ENCODE measurements around the gene WDR46.

Gene WDR46

DNA sequence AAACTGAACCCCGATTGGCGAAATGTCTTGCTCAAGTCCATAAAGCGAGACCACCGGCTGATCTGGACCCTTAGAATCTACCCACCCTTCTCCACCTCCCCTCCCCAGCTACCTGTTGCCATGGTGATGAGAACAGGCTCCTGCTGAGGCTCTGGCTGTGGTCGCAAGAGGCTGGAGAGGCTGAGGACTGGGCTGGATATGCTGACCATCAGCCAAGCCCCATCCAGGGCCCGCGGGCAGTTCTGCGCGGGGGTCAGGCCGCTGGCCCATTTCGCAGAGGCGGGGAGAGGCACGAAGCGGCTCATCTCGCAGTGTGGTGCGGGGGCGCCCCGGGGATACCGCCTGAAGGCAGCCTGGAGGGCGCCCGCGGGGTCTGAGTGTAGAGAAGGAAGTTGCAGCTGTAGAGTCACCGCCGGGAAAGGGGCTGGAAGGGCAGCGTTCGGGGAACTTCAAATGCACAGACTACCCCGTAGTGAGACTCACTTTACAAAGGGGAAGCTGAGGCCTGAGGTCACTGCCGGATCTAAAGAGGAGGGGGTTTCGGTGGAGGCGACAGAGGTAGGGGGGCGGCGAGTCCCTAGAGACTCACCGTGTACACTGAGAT, 24.2 kb upstream of the WDR46 start:
- peak; percentile 21 for DNase-seq

DNA sequence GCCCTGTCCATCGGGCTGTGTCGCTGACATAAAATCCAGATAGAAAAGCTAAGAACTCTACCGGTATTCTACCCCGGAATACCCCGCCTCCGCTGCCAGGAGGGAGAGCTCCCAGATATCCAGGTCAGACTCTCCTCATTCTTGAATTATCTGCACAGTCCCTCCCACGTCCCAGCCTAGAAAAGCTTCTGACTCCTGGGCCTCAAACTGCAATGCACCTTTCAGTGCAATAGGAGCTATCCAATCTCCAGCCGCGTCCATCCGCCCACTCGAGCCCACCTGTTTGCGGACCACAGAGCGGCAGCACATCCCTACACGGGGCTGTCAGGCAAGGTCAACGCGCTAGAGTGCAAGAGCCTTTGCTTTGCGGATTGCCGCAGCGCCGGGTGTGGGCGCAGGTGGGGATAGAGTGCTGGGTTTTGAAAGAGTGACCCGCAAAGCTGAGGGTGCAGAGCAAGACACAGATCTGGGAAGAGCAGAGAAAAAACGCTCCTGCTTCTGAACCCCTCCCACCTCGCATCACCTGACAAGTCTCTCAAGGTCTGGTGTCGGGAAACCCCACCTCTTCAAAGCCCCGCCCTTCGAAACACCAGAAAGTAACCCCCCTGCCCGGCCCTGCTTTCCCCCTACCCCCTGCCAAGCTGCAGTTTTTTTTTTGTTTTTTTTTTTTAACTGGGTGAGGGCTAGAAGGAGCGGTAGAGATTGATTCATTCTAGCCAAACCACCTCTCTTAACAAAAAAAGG, 23.5 kb upstream of the WDR46 start:
- DNase-seq = peak; percentile 94

DNA sequence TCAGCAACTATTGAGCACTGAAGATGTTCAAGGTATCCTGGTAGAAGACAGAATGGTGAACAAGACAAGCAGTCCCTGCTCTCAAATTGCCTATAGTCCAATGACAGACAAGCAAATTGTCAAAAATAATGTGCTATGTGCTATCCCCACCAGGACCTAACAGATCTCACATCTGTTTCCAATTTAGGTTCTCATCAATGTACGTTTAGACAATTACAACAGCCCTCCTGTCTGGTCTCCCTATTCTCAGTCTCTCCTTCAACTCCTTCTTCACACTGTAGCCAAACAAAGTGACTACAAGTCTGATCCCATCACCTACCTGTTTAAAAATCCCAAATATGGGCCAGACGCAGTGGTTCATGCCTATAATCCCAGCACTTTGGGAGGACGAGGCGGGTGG, 17.3 kb upstream of the WDR46 start:
- no peak for DNase-seq

DNA sequence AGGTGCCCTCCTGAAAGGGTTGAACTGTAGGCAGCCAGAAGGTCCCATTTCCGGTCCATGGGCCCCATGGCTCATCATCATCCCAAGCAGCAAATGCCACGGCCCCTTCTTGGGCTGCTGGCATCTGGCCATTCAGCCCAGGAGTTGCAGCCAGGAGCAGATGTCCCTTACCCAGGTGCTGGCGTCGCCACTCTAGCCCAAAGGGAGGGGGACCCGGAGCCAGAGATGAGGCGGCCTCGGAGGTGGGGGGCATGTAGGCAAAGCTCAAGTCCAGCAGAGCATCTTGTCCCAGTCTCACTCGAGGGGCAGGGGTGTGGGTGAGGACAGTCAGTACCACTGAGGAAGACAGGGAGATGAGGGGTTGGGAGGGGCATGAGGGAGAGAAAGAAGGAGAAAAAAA, 16.0 kb upstream of the WDR46 start:
- peak; percentile 34 for DNase-seq

DNA sequence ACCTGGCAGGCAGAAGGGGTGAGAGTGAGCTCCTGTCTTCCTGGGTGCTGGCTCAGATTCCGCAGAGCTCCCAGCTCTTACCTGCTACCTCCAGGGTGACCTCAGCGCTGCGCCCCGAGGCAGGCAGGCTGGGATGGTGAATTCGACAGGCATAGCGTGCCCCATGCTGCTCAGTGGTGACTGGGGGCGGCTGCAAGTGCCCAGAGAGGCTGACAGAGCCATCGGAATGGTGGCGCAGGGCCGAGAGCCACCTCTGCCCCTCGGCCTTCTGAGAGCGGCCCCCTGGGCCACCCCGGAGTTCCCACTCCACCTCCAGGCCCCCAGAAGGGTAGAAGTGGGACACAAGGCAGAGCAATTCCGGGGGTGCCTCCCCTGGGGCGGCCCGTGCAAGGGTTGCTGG, 15.2 kb upstream of the WDR46 start:
- no peak for DNase-seq

DNA sequence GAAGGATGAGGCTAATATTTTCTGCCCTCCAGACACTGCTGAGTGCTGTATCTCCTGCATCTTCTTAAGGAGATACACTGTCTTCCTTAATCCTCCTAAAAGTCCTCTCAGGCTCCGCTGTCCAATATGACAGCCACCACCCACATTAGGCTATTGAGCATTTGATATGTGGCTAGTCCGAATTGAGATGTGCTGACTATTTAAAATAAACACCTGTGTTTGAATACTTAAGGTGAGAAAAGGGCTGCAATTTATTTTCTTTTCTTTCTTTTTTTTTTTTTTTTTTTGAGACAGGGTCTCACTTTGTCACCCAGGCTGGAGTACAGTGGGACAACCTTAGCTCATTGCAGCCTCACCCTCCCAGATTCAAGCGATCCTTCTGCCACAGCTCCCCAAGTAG, 12.8 kb upstream of the WDR46 start:
- no peak for DNase-seq

DNA sequence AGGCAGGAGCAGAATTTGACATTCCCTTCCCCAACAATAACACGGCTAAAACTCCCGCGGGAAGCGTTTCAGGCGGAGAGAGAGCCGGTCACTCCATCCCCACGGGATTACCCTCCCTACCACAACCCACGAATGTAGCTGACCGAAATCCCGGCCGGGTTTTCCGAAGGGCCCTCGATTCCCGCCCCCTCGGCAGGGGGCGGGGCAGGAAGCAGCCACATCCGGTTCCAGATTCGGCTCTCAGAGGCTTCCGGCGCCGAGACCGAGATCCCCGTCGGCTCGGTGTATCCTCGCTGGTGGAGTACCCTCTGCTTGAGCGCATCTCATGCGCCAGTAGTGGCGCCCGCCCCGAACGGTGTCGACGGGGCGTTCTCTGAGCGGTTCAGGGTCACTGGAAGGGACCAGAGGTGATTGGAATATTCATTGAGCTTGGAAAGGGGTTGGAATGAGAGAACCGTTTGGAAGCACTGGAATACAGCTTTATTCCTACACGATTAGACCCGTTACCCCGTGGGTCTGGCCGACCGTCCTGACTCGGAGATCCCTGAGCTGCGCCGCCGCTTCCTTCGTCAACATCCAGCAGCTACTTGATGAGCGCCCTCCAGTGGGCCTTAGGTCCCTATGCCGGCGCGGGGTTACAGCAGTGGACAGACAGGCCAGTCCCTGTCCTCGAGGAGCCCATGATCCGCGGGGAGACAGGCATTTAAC, 10.4 kb upstream of the WDR46 start:
- peak; percentile 90 for DNase-seq

DNA sequence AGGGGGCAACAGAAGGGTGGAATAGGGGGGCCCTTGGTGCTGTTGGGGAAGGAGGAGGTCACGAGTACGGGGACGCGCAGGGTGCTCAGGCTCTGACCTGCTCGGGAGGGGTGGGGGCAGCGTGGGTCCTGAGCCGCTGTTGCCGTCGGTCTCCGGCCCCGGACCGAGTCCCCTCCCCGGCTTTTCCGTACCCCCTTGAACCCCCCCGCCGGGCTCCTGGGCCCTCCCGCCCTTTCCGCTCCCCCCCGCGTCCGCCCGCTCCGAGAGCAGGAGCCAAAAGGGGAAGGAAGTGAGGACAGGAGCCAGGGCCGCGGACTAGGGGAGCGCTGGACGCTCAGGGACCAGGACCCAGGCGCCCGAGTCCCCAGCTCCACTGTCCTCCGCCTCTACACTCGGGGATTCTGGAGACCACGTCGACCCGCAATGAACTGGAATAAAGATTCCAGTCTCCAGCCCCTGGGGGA, 9.8 kb upstream of the WDR46 start, which contains the start of gene RGL2:
TSS of gene RGL2 (minus strand) at position 170 of the 464 bp plus-strand sequence. CDS start 332 bp downstream, outside the sequence.
- DNase-seq = peak; percentile 59

DNA sequence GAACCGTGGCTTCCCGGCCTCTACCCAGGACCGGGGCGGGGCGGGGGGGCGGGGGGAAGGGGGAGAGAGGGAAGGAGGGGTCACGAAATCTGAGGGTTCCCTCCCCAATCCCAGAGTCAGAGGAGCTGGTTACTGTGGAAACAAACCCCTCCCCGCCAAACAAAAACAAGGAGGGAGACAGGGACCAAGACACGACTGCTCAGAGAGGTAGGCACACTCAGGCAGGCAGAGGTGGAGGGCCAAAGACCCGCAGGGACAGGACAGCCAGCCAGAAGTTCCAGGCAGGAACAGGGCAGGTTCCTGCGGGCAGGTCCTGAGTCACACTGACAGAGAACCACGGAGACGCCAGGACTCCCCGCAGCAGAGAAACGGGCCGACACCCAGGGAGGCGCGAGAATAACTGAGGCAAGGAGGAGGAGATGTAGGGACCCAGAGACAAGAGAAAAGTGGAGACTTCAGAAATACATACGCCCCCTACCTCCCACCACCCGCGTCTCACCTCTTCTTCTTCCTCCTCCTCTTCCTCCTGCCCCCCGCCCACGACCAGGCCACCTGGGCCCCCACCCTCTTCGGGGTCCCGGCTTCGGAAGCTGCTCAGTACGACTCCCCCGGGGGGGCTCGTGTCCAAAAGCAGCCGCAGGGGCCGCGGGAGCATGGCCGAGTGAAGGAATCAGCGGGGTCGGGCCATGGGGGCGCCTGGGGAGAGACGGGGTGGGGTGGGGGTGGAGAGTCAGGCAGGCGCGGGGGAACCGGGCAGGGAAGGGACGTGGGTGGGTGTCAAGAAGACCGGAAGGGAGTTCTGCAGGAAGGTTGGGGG, 9.1 kb upstream of the WDR46 start:
- peak; percentile 13 for DNase-seq

DNA sequence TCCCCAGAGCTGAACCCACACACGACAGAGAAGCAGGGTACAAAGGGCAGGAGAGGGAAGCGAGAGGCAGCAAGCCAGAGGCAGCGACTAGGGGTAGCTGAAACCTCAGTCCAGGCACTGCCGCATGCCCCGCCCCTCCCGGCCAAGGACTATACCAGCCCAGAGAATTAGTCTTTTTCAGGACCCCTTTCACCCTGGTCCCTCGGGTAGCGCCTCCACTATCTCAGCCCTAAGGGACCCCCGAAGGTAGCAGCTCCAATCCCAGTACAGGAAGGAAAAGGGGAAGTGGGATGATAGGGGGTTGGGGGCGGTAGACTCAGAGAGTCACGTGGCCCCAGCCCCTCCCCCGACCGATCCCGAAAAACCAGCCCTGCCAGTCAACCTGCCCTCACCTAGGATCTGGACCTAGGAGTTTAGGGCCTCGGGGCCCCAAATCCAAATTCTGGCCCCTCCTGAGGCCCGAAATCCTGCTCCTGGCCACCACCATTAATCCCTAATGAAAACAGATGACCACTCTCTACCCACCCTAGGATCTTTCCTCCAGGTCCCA, 8.4 kb upstream of the WDR46 start:
- DNase-seq = no peak

DNA sequence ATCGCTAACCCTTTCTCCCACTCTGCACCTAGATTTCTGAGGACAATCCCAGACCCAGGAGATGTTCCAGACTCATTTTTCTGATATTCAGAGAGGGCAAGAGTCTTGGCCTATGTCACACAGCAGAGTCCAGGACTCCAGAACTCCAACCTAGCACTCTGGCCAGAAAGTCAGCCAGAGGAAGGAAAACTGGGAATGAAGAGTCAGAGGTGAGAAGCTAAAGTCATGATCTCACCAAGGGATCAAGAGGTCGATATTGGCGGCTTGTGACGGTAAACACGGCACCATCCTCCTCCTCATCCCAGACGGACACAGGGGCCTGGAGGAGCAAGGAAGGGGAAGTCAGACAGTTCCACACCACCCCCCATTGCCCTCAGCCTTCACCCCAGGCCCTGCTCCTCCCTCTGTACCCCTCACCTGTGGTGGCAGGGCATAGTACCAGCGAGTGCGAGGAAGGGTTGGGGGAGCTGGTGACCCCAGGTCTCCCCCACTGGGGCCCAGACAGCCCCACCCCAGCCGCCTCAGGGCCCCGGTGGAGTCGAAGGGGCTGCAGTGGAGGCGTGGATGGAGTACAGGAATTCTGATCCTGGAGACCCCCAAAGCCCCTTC, 7.9 kb upstream of the WDR46 start:
- DNase-seq = no peak

DNA sequence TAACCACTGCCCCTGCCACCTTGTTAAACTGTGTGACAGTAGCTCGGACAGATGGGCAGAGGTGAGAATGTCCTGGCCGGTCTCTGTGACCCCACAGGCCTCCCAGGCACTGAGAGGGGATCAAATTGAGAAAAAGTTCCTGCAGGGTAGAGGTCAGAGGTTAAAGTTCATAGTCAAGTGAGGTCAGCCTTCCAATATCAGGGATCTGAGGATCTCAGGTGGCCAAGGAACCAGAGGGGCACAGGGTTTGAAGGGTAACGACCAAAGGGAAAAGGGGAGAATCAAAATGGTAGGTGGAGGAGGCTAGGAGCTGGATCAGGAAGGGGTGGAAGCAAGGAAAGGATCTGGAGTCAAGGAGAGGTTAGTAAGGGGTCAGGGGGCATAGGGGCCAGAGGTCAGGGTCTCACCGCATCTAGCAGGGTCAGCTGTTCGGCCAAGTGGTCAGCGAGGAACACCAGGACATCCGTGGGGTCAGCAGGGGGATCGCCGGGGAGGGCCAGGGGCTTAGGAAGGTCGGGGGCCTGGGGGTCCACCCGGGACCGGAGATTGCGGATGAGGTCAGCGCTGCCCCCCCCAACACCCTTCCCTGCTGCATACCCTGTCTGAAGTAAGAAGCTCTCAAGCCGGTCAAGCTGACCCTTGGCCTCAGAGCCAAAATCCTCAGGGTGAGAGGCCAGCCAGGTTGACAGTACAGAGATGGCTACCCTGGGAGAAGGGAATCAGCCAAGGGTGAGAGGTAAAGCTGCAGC, 6.8 kb upstream of the WDR46 start:
- DNase-seq = no peak

DNA sequence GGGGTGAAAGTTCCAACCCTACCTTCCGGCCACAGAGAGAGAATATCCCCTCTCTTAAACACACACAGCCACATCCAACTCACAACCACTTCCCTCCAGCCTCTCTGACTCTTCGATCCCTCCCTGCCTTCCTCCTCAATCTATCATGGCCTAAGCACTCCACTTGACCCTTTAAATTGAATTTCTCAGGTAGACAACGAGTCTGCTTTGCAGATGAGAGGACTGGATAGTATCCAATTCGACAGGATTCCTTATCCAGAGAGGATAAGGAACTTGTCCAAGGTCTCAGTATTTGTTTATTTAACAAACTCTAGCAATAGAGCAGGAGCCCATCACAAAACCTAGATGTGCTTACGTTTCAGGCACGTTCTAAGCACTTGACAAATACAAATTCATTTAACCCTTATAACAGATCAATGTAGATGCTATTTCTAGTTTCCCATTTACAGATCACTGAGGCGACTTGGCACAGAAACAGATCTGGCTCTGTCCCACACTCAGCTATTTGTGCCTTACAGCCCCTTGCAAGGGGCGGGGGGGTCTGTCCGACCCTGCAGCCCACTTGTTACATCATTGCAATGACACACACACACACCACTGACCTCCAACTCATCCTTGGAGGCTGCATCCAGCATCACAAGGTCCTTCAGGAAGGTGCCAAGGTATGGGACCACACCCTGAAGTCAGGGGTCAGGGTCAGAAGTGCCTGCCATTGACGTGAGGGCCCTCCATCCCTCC, 5.2 kb upstream of the WDR46 start:
- DNase-seq = no peak

DNA sequence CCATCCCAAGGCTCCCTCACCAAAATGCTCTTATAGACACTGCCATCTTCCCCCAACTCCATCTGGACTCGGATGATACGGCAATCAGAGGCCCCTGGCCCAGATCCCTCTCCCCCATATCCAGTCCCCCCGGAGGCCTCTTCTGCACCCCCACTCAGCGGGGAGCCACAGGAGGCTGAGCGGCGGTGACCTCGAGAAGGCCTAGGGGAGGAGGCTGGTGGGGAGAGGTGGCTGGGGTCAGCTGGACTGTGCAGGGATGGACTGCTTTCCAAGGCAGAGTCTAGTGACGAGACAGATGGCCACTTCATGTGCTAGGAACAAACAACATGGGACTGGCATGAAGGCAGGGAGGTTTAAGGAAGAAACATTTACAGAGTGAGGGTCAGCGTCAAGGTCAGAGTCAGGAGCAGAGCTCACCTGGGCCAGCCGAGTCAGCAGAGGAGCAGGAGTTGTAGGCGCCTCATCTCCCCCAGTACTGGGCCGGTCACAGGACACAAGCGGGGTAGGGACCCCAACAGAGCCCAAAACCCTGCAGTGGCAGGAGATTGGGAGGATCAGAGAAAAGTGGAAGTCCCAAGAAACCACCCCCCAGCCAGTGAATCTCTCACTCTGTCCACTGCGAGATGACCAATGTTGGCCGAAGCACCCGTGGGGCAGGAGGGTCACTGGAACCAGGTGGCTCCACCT, 4.1 kb upstream of the WDR46 start:
- DNase-seq = no peak

DNA sequence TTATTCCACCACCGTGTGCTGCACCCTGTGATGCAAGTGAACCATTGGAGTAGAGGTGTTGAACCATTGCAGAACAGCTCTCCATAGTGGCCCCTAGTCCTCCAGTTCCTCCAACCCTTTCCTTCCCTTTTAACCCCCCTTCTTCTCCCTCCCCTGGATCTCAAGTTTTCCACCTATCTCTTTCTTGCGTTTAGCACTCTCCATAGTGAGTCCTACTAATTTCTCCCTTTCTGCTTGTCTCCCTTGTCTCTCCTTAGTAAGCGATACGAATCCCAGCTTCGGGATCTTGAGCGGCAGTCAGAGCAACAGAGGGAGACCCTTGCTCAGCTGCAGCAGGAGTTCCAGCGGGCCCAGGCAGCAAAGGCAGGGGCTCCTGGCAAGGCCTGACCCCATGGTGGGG, 1.4 kb upstream of the WDR46 start:
- no peak for DNase-seq

DNA sequence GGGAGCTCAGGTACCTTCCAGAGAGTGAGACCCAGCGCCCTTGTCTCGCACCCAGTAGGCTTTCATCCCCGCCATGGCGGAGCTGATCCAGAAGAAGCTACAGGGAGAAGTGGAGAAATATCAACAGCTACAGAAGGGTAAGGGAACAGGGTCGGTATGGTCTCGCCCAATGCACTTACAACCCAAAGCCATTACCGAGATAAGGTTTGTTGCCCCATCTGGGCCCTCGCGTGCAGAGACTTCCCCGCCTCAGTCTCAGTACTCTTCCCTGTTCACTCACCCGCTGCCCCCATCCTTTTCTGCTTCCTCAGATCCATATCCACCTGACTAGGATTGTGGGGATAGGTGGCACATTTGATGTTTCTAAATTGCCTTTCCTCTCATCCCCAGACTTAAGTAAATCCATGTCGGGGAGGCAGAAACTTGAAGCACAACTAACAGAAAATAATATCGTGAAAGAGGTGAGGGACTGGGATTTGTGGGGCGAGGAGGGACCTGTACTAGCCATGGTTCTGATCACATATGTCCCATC, 811 bp upstream of the WDR46 start:
- DNase-seq = no peak

DNA sequence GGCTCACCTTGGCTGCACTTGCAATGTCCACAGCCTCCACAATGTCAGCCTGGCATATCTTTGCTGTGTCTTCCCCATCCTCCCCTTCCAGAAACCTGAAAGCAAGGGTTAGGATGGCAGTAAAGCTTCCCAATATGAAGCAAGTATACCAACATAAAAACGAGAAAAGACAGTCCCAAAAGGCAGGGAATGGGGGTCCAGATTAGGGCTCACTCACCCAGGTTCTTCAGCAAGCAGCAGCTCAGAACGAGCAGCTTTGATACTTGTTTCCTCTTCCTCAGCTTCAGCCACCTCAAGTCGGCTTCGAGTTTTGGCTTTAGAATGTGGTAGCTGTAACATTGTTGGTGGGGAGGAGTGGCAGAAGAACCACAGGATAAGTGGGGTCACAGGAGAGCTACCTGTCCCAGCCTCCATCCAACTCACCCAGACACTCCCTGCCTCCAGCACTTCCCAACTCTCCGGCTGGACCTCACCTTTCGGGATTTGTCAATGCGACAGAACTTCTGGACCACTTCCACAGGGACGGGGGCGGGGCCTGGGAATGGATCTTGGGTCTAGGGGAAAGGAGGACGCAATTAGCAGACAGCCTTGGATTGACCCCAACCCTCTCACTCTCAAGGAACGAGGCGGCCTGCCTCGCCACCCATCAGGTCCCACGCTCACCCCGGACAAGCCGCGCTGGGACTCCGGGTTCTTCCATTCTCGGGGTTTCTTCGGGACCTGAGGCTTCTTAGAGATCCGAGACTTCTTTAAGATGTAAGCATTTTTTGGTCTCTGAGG, 708 bp downstream of the WDR46 start:
- no peak for DNase-seq

DNA sequence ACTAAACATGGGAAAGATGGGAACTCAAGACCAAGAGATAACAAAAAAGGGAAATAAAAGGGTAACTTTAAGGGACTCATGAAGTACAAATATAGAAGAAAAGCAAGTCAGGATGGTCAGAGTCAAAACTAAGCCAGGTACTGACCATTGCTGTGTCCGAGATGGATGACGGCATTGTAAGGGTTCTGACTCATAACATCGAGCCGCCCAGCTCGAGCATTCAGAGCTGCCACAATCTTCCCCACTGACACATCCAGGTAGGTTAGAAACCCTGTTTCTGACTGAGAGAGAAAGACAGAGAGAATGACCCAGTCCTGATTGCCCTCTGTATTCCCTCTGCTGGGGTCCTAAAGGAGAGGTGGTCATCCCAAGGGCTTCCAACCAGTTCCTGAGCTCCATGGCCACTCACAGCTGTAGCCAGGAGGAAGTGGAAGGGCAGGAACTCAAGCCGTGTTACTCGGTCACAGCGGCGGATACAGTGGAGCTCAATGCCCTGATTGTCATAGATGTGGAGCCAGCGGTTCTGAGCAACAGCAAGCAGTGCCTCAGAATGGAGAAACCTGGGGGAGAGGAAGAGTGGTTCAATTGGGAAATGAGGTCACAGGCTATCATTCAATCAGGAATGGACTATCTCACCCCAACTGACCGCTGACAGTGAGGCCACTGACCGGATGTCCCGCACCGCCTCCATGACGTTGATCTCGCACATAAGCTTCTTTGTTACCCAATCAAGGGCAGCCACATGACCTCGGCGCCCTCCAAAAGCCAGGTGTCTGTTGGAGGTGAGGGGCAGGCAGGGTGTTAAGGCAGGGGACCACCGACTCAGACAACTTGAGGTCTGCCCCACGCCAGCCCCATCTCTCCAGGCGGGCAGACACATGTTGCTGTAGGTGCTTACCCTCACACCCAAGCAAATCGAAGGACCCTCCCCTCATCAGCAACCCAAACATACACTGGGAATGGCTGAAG, 1.8 kb downstream of the WDR46 start:
- no peak for DNase-seq

Measured in NCI-H2171 treated with DMSO at 0.1 percent for 48 hours (cell line).